ENCODE data around the gene AADAT. TPM values are rescaled to one million over a fixed set of nuclear protein-coding genes. Genes with fewer than 3 reads are reported as not detected.

AADAT gene
- 12.2 TPM for polyA plus RNA-seq (2012; ENCODE audit: insufficient read depth, insufficient read length, low read depth)

- Histone ChIP-seq H3K27me3 (no peaks in the 10 kb centered on the region), H3K4me1 (no peaks in the 10 kb centered on the region), H3K4me3 (ENCODE audit: low read depth, low read length) (peak within 1 kb of the TSS; percentile 94), H3K36me3 (peaks cover 9% of the 10 kb centered on the region), H3K9me3 (no peaks in the 10 kb centered on the region)
- peak; percentile 74 for TF ChIP-seq CTCF (IDR thresholded peaks at IDR 0.05; ENCODE audit: low read depth, low read length)
- DNase-seq: peak; percentile 89
Observed at GRCh38 chr4:170089668-170090351, at the start of gene AADAT. TSS of gene AADAT (minus strand) at chr4:170089956. CDS start at chr4:170089690, 266 bp downstream.

GRCh38 chr4:170138580-170139194 is 48.9 kb upstream of the AADAT start:
- Histone ChIP-seq H3K27me3 (0 out of 2 replicates have a peak, but pooled peaks cover 4% of the 10 kb centered on the region), H3K4me1 (no peaks in the 10 kb centered on the region), H3K4me3 (ENCODE audit: low read depth, low read length) (no peak overlapping the region), H3K36me3 (no peaks in the 10 kb centered on the region), H3K9me3 (no peaks in the 10 kb centered on the region)
- peak; percentile 77 for DNase-seq
- peak; percentile 87 for TF ChIP-seq CTCF (IDR thresholded peaks at IDR 0.05; ENCODE audit: low read depth, low read length)

GRCh38 chr4:170137927-170138326 is 48.2 kb upstream of the AADAT start:
- no peak for DNase-seq
- no peak for TF ChIP-seq CTCF (IDR thresholded peaks at IDR 0.05; ENCODE audit: low read depth, low read length)
- H3K27me3 ChIP-seq: 0 out of 2 replicates have a peak, but pooled peaks cover 4% of the 10 kb centered on the region

GRCh38 chr4:170137466-170137865 is 47.7 kb upstream of the AADAT start:
- Histone ChIP-seq H3K36me3 (no peaks in the 10 kb centered on the region), H3K27me3 (0 out of 2 replicates have a peak, but pooled peaks cover 4% of the 10 kb centered on the region), H3K4me1 (no peaks in the 10 kb centered on the region), H3K4me3 (ENCODE audit: low read depth, low read length) (no peak overlapping the region), H3K9me3 (no peaks in the 10 kb centered on the region)
- DNase-seq: no peak
- no peak for TF ChIP-seq CTCF (IDR thresholded peaks at IDR 0.05; ENCODE audit: low read depth, low read length)

More at GRCh38 chr4:170137927-170138326, 48.2 kb upstream of the AADAT start:
- H3K4me3 ChIP-seq (ENCODE audit: low read depth, low read length): no peak overlapping the region
- no peaks in the 10 kb centered on the region for H3K4me1 ChIP-seq
- H3K9me3 ChIP-seq: no peaks in the 10 kb centered on the region
- no peaks in the 10 kb centered on the region for H3K36me3 ChIP-seq

- H3K4me3 ChIP-seq (ENCODE audit: low read depth, low read length): no peak overlapping the region
- H3K4me1 ChIP-seq: no peaks in the 10 kb centered on the region
- no peaks in the 10 kb centered on the region for H3K9me3 ChIP-seq
- H3K36me3 ChIP-seq: no peaks in the 10 kb centered on the region
- peak; percentile 44 for DNase-seq
- H3K27me3 ChIP-seq: no peaks in the 10 kb centered on the region
- TF ChIP-seq CTCF (IDR thresholded peaks at IDR 0.05; ENCODE audit: low read depth, low read length): no peak
Observed at GRCh38 chr4:170134821-170135220, 45.1 kb upstream of the AADAT start.

Data from BE2C (cell line).